ENCODE data around the gene RGS21.

GRCh38 chr1:192311281-192311680, 5.5 kb upstream of the RGS21 start:
- TF ChIP-seq, protein P1, sequence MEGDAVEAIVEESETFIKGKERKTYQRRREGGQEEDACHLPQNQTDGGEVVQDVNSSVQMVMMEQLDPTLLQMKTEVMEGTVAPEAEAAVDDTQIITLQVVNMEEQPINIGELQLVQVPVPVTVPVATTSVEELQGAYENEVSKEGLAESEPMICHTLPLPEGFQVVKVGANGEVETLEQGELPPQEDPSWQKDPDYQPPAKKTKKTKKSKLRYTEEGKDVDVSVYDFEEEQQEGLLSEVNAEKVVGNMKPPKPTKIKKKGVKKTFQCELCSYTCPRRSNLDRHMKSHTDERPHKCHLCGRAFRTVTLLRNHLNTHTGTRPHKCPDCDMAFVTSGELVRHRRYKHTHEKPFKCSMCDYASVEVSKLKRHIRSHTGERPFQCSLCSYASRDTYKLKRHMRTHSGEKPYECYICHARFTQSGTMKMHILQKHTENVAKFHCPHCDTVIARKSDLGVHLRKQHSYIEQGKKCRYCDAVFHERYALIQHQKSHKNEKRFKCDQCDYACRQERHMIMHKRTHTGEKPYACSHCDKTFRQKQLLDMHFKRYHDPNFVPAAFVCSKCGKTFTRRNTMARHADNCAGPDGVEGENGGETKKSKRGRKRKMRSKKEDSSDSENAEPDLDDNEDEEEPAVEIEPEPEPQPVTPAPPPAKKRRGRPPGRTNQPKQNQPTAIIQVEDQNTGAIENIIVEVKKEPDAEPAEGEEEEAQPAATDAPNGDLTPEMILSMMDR (IDR thresholded peaks at IDR 0.05), result no peak
- TF ChIP-seq POLR2A (IDR thresholded peaks at IDR 0.05), result no peak

Data from lower leg skin (tissue), 3 donors.